ENCODE measurements around the gene IP6K2.

IP6K2 gene

GRCh38 chr3:48715174-48715800 is 1.7 kb downstream of the IP6K2 start:
- TF ChIP-seq, protein P1, sequence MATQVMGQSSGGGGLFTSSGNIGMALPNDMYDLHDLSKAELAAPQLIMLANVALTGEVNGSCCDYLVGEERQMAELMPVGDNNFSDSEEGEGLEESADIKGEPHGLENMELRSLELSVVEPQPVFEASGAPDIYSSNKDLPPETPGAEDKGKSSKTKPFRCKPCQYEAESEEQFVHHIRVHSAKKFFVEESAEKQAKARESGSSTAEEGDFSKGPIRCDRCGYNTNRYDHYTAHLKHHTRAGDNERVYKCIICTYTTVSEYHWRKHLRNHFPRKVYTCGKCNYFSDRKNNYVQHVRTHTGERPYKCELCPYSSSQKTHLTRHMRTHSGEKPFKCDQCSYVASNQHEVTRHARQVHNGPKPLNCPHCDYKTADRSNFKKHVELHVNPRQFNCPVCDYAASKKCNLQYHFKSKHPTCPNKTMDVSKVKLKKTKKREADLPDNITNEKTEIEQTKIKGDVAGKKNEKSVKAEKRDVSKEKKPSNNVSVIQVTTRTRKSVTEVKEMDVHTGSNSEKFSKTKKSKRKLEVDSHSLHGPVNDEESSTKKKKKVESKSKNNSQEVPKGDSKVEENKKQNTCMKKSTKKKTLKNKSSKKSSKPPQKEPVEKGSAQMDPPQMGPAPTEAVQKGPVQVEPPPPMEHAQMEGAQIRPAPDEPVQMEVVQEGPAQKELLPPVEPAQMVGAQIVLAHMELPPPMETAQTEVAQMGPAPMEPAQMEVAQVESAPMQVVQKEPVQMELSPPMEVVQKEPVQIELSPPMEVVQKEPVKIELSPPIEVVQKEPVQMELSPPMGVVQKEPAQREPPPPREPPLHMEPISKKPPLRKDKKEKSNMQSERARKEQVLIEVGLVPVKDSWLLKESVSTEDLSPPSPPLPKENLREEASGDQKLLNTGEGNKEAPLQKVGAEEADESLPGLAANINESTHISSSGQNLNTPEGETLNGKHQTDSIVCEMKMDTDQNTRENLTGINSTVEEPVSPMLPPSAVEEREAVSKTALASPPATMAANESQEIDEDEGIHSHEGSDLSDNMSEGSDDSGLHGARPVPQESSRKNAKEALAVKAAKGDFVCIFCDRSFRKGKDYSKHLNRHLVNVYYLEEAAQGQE (IDR thresholded peaks at IDR 0.05; ENCODE audit: insufficient read depth in 1 of 2, low read depth in 2 of 2, low read length in 2 of 2), result no peak

DNA sequence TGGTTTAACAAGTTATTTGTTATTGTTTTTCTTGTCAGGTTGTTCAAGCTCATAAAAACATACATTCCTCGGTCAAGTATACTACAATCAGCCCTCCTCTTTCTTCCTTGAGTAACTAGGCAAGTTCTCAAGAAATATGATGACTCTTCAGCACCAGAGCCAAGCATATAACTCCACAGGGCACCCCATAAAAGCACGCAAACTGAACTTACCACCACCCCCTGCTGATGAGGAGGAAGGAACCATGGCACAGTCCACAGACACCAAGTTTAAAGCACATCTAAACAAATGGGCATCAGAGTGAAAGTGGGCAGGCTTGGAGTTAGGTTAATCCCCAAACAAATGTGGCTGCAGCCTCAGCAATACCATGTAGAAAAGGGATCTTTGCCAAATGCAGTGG is 5.3 kb downstream of the IP6K2 start:
- no peak for TF ChIP-seq SIN3A (IDR thresholded peaks at IDR 0.05; ENCODE audit: borderline replicate concordance, insufficient read depth, low read length)
- TF ChIP-seq, protein P1 (IDR thresholded peaks at IDR 0.05; ENCODE audit: insufficient read depth in 1 of 2, low read depth in 2 of 2, low read length in 2 of 2), result no peak
- TF ChIP-seq FOXP2 (optimal IDR thresholded peaks at IDR 0.05; ENCODE audit: borderline replicate concordance, extremely low read depth, extremely low read length, insufficient read depth), result no peak
- TF ChIP-seq TAF1 (IDR thresholded peaks at IDR 0.05; ENCODE audit: borderline replicate concordance, insufficient read depth, low read length), result no peak
- no peak for TF ChIP-seq POLR2AphosphoS5 (IDR thresholded peaks at IDR 0.05; ENCODE audit: low read depth, low read length)

- no peak for TF ChIP-seq SIN3A (IDR thresholded peaks at IDR 0.05; ENCODE audit: borderline replicate concordance, insufficient read depth, low read length)
- TF ChIP-seq FOXP2 (optimal IDR thresholded peaks at IDR 0.05; ENCODE audit: borderline replicate concordance, extremely low read depth, extremely low read length, insufficient read depth), result no peak
- no peak for TF ChIP-seq POLR2AphosphoS5 (IDR thresholded peaks at IDR 0.05; ENCODE audit: low read depth, low read length)
- TF ChIP-seq TAF1 (IDR thresholded peaks at IDR 0.05; ENCODE audit: borderline replicate concordance, insufficient read depth, low read length), result no peak
- TF ChIP-seq, protein P1 (IDR thresholded peaks at IDR 0.05; ENCODE audit: insufficient read depth in 1 of 2, low read depth in 2 of 2, low read length in 2 of 2), result no peak
Observed at GRCh38 chr3:48709051-48709461, 8.0 kb downstream of the IP6K2 start.

- no peak for TF ChIP-seq POLR2AphosphoS5 (IDR thresholded peaks at IDR 0.05; ENCODE audit: low read depth, low read length)
- no peak for TF ChIP-seq FOXP2 (optimal IDR thresholded peaks at IDR 0.05; ENCODE audit: borderline replicate concordance, extremely low read depth, extremely low read length, insufficient read depth)
- TF ChIP-seq SIN3A (IDR thresholded peaks at IDR 0.05; ENCODE audit: borderline replicate concordance, insufficient read depth, low read length), result no peak
- no peak for TF ChIP-seq TAF1 (IDR thresholded peaks at IDR 0.05; ENCODE audit: borderline replicate concordance, insufficient read depth, low read length)
- TF ChIP-seq, protein P1 (IDR thresholded peaks at IDR 0.05; ENCODE audit: insufficient read depth in 1 of 2, low read depth in 2 of 2, low read length in 2 of 2), result no peak
Observed at GRCh38 chr3:48708481-48708889, 8.5 kb downstream of the IP6K2 start.

- TF ChIP-seq, protein P1 (IDR thresholded peaks at IDR 0.05; ENCODE audit: insufficient read depth in 1 of 2, low read depth in 2 of 2, low read length in 2 of 2), result no peak
- TF ChIP-seq TAF1 (IDR thresholded peaks at IDR 0.05; ENCODE audit: borderline replicate concordance, insufficient read depth, low read length) (no peak), FOXP2 (optimal IDR thresholded peaks at IDR 0.05; ENCODE audit: borderline replicate concordance, extremely low read depth, extremely low read length, insufficient read depth) (no peak), SIN3A (IDR thresholded peaks at IDR 0.05; ENCODE audit: borderline replicate concordance, insufficient read depth, low read length) (no peak), POLR2AphosphoS5 (IDR thresholded peaks at IDR 0.05; ENCODE audit: low read depth, low read length) (no peak)
Observed at GRCh38 chr3:48707157-48707556, 9.9 kb downstream of the IP6K2 start.

Data from PFSK-1 (cell line).